Measurements from ENCODE around the gene TSHZ2. TPM values are rescaled to one million over a fixed set of nuclear protein-coding genes. Genes with fewer than 3 reads are reported as not detected.

Gene TSHZ2
- total RNA-seq, 1 experiment from 2014 or later: 0.07 TPM

DNA sequence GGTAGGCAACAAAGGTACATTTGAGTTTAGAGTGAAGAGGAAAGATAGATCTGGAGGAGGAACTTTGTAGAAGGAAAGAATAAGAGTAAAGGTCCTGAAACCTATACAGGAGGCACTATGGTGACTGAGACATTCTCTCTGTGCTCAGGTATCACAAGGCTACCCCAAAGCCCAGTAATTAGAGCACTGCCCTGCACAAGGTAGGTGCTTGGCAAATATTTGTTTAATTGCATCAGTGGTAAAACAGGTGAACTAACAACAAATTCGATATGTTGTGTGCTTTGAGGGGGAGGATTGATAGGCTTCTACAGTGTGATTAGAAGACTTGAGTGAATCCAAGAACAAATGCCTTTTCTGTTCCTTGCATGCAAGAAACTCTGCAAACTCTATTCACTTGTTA lies 6.8 kb upstream of the TSHZ2 start:
- ChIA-PET CTCF (no interaction called here), POLR2A (no interaction called here), RAD21 (ENCODE audit: low non-redundant PET in 1 of 2, low total read pairs in 2 of 2, uncharacterized antibody in 2 of 2, unreplicated experiment in 2 of 2) (no interaction called here)
- Histone ChIP-seq H4K20me1 (ENCODE audit: insufficient read depth) (no peaks in the 10 kb centered on the region), H3K27me3 (ENCODE audit: insufficient read depth, low read length) (no peaks in the 10 kb centered on the region), H3K9me2 (ENCODE audit: insufficient read depth) (no peaks in the 10 kb centered on the region), H3K4me3 (replicated peaks in 1 of 2; ENCODE audit: low read depth in 1 of 2, low read length in 2 of 2) (no peak overlapping the region), H3K79me2 (ENCODE audit: insufficient read depth, low read length) (no peaks in the 10 kb centered on the region), H3K27ac (ENCODE audit: low read depth, low read length) (no peak overlapping the region), H3K4me2 (ENCODE audit: low read length) (no peak overlapping the region), H2AFZ (ENCODE audit: low read depth, low read length, poor library complexity, severe bottlenecking) (no peak overlapping the region), H3K4me1 (ENCODE audit: control insufficient read depth in 1 of 2, insufficient read depth in 2 of 2, low read length in 2 of 2) (no peaks in the 10 kb centered on the region), H3K9ac (ENCODE audit: low read length) (no peak overlapping the region), H3K9me3 (ENCODE audit: control insufficient read depth in 1 of 2, insufficient read depth in 1 of 2, low read depth in 1 of 2, low read length in 2 of 2) (0 out of 4 replicates have a peak, but pooled peaks cover 0 to 6% of the 10 kb centered on the region in 2 experiments), H3K36me3 (ENCODE audit: control insufficient read depth in 1 of 2, insufficient read depth in 2 of 2, low read length in 2 of 2) (no peaks in the 10 kb centered on the region)
- BruUV-seq (replicated peaks): no TSS peak
- intact Hi-C loops (cut with micrococcal nuclease): no loop called here
- TF ChIP-seq EGR1 (IDR thresholded peaks at IDR 0.05; ENCODE audit: low read depth) (no peak), FOSL1 (IDR thresholded peaks at IDR 0.05; ENCODE audit: low read depth) (no peak), CEBPB (IDR thresholded peaks at IDR 0.05; ENCODE audit: low read depth) (no peak), SRF (IDR thresholded peaks at IDR 0.05; ENCODE audit: low read depth) (no peak), CBX3 (IDR thresholded peaks at IDR 0.05; ENCODE audit: low read depth) (no peak), TCF7L2 (IDR thresholded peaks at IDR 0.05; ENCODE audit: borderline replicate concordance, extremely low read depth, insufficient read depth, insufficient read length) (no peak), JUND (IDR thresholded peaks at IDR 0.05) (no peak), YY1 (IDR thresholded peaks at IDR 0.05; ENCODE audit: extremely low read depth, insufficient replicate concordance, low read depth, low read length) (no peak), ELF1 (IDR thresholded peaks at IDR 0.05; ENCODE audit: borderline replicate concordance, low read depth) (no peak)
- TF ChIP-seq, protein P1, sequence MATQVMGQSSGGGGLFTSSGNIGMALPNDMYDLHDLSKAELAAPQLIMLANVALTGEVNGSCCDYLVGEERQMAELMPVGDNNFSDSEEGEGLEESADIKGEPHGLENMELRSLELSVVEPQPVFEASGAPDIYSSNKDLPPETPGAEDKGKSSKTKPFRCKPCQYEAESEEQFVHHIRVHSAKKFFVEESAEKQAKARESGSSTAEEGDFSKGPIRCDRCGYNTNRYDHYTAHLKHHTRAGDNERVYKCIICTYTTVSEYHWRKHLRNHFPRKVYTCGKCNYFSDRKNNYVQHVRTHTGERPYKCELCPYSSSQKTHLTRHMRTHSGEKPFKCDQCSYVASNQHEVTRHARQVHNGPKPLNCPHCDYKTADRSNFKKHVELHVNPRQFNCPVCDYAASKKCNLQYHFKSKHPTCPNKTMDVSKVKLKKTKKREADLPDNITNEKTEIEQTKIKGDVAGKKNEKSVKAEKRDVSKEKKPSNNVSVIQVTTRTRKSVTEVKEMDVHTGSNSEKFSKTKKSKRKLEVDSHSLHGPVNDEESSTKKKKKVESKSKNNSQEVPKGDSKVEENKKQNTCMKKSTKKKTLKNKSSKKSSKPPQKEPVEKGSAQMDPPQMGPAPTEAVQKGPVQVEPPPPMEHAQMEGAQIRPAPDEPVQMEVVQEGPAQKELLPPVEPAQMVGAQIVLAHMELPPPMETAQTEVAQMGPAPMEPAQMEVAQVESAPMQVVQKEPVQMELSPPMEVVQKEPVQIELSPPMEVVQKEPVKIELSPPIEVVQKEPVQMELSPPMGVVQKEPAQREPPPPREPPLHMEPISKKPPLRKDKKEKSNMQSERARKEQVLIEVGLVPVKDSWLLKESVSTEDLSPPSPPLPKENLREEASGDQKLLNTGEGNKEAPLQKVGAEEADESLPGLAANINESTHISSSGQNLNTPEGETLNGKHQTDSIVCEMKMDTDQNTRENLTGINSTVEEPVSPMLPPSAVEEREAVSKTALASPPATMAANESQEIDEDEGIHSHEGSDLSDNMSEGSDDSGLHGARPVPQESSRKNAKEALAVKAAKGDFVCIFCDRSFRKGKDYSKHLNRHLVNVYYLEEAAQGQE (IDR thresholded peaks at IDR 0.05; ENCODE audit: low read depth): no peak
- TF ChIP-seq, protein P2, sequence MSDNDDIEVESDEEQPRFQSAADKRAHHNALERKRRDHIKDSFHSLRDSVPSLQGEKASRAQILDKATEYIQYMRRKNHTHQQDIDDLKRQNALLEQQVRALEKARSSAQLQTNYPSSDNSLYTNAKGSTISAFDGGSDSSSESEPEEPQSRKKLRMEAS (IDR thresholded peaks at IDR 0.05): no peak
- ATAC-seq: no peak
- DNase-seq (ENCODE audit: low read depth, low spot score): no peak

Data from HCT116 (cell line).